ENCODE measurements around the gene ZNF827.

GRCh38 chr4:145840162-145840768, 98.4 kb downstream of the ZNF827 start:
- TF ChIP-seq SIN3A (IDR thresholded peaks at IDR 0.05; ENCODE audit: low read depth) (no peak), CTCF (IDR thresholded peaks at IDR 0.05 in 2 of 3, conservative IDR thresholded peaks at IDR 0.05 in 1 of 3; ENCODE audit: borderline replicate concordance in 1 of 3, insufficient read depth in 1 of 3, low read depth in 2 of 3, low read length in 2 of 3) (peak; percentile 42 to 61 (median 44); a peak in 4 of 6 replicates), ZBTB33 (IDR thresholded peaks at IDR 0.05; ENCODE audit: extremely low read depth, insufficient replicate concordance, low read length) (no peak), RAD21 (IDR thresholded peaks at IDR 0.05; ENCODE audit: low read depth) (peak; percentile 48), POLR2AphosphoS5 (IDR thresholded peaks at IDR 0.05; ENCODE audit: low read depth, low read length) (no peak), POLR2A (IDR thresholded peaks at IDR 0.05; ENCODE audit: borderline replicate concordance, extremely low read depth, insufficient read depth, insufficient read length) (no peak), YY1 (IDR thresholded peaks at IDR 0.05; ENCODE audit: extremely low read depth, insufficient replicate concordance, low read depth, low read length) (no peak), EZH2phosphoT487 (IDR thresholded peaks at IDR 0.05; ENCODE audit: borderline replicate concordance) (no peak), TCF7L2 (IDR thresholded peaks at IDR 0.05; ENCODE audit: borderline replicate concordance, extremely low read depth, insufficient read depth, insufficient read length) (no peak), ZNF274 (IDR thresholded peaks at IDR 0.05; ENCODE audit: low read depth, low read length) (no peak), EZH2 (IDR thresholded peaks at IDR 0.05) (no peak)
- TF ChIP-seq, protein P1, sequence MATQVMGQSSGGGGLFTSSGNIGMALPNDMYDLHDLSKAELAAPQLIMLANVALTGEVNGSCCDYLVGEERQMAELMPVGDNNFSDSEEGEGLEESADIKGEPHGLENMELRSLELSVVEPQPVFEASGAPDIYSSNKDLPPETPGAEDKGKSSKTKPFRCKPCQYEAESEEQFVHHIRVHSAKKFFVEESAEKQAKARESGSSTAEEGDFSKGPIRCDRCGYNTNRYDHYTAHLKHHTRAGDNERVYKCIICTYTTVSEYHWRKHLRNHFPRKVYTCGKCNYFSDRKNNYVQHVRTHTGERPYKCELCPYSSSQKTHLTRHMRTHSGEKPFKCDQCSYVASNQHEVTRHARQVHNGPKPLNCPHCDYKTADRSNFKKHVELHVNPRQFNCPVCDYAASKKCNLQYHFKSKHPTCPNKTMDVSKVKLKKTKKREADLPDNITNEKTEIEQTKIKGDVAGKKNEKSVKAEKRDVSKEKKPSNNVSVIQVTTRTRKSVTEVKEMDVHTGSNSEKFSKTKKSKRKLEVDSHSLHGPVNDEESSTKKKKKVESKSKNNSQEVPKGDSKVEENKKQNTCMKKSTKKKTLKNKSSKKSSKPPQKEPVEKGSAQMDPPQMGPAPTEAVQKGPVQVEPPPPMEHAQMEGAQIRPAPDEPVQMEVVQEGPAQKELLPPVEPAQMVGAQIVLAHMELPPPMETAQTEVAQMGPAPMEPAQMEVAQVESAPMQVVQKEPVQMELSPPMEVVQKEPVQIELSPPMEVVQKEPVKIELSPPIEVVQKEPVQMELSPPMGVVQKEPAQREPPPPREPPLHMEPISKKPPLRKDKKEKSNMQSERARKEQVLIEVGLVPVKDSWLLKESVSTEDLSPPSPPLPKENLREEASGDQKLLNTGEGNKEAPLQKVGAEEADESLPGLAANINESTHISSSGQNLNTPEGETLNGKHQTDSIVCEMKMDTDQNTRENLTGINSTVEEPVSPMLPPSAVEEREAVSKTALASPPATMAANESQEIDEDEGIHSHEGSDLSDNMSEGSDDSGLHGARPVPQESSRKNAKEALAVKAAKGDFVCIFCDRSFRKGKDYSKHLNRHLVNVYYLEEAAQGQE (IDR thresholded peaks at IDR 0.05; ENCODE audit: low read depth) = no peak
- TF ChIP-seq, protein P2, sequence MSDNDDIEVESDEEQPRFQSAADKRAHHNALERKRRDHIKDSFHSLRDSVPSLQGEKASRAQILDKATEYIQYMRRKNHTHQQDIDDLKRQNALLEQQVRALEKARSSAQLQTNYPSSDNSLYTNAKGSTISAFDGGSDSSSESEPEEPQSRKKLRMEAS (IDR thresholded peaks at IDR 0.05) = no peak
- TF ChIP-seq, protein P3, sequence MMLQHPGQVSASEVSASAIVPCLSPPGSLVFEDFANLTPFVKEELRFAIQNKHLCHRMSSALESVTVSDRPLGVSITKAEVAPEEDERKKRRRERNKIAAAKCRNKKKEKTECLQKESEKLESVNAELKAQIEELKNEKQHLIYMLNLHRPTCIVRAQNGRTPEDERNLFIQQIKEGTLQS (IDR thresholded peaks at IDR 0.05) = no peak

All from HCT116 (cell line).